ENCODE data around the gene DUOX2.
"Not testable (repeated sequence)": the region's sequence is repeated elsewhere in the genome, so short reads cannot be mapped to it uniquely, and the experiment has no call there.

DNA sequence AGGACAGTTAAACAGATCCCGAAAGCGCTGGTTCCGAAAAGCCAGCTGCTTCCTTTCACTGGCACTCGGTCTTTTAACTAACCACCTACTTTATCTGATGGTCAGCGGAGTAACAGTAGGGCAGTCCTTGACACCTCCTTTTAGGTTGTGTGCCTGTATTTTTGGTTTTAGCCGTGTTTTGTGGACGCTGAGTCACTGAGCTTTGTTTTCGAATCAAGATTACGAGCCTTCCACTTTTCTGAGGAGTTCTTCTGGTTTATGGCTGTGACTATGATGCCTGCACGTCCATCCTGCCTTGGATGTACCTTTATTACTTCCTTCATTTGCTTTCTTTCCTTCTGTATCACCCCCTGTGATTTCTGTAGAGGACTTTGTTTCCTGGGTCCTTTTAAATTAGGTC is 31.6 kb downstream of the DUOX2 start:
- TF ChIP-seq, protein P1, sequence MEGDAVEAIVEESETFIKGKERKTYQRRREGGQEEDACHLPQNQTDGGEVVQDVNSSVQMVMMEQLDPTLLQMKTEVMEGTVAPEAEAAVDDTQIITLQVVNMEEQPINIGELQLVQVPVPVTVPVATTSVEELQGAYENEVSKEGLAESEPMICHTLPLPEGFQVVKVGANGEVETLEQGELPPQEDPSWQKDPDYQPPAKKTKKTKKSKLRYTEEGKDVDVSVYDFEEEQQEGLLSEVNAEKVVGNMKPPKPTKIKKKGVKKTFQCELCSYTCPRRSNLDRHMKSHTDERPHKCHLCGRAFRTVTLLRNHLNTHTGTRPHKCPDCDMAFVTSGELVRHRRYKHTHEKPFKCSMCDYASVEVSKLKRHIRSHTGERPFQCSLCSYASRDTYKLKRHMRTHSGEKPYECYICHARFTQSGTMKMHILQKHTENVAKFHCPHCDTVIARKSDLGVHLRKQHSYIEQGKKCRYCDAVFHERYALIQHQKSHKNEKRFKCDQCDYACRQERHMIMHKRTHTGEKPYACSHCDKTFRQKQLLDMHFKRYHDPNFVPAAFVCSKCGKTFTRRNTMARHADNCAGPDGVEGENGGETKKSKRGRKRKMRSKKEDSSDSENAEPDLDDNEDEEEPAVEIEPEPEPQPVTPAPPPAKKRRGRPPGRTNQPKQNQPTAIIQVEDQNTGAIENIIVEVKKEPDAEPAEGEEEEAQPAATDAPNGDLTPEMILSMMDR (IDR thresholded peaks at IDR 0.05; ENCODE audit: low read depth, low read length, poor library complexity, severe bottlenecking), result not testable (repeated sequence)
- TF ChIP-seq EZH2phosphoT487 (IDR thresholded peaks at IDR 0.05; ENCODE audit: borderline replicate concordance, low read length), result not testable (repeated sequence)
